Mesodermal cell (in vitro differentiated cells): Measurements from ENCODE around the gene STXBP2.
A peak's percentile ranks its signal among the peaks of the same experiment; 100 is the strongest.

Experiments
- H3K27ac ChIP-seq: 2 replicates; pipeline ENCODE4 v1.7.0; 2013; ENCODE audit warnings: mild to moderate bottlenecking, low read depth, low read length, moderate library complexity; ENCODE audit not compliant: severe bottlenecking
- H3K36me3 ChIP-seq: 2 replicates; pipeline ENCODE4 v1.7.1; 2013; ENCODE audit warnings: mild to moderate bottlenecking, low read length, moderate library complexity; ENCODE audit not compliant: control insufficient read depth, insufficient read depth
- H3K4me1 ChIP-seq: one replicate; pipeline ENCODE4 v1.7.1; 2013; ENCODE audit warnings: mild to moderate bottlenecking, low read length; ENCODE audit not compliant: insufficient read depth, control insufficient read depth, poor library complexity, severe bottlenecking
- H3K4me3 ChIP-seq: 2 replicates; pipeline ENCODE4 v1.7.0; 2013; ENCODE audit warnings: low read length, control low read depth, mild to moderate bottlenecking; ENCODE audit not compliant: insufficient read depth, poor library complexity, severe bottlenecking; ENCODE audit errors: extremely low read depth
- H3K9me3 ChIP-seq: 2 replicates; pipeline ENCODE4 v1.7.1; 2013; ENCODE audit warnings: mild to moderate bottlenecking, low read length, moderate library complexity; ENCODE audit not compliant: control insufficient read depth
- WGBS, 2 experiments: methylation state at CpG; one replicate each; pipeline ENCODE4 v1.1.5; 2013; ENCODE audit warnings: missing lambda C conversion rate in 2 of 2; ENCODE audit not compliant: insufficient coverage in 2 of 2; 5-methylcytosine and 5-hydroxymethylcytosine counted together

STXBP2 gene

GRCh38 chr19:7625763-7626372, 11.0 kb upstream of the STXBP2 start:
- H3K36me3 ChIP-seq = peaks cover 52% of the 10 kb centered on the region
- WGBS, 2 experiments = 97 to 98% methylated on average over 27 to 34 of the region's 34 CpGs
- H3K27ac ChIP-seq = no peak overlapping the region
- no peak overlapping the region for H3K4me3 ChIP-seq
- no peaks in the 10 kb centered on the region for H3K9me3 ChIP-seq
- peaks cover 13% of the 10 kb centered on the region for H3K4me1 ChIP-seq

- Histone ChIP-seq H3K36me3 (peaks cover 46% of the 10 kb centered on the region), H3K4me3 (no peak overlapping the region), H3K27ac (no peak overlapping the region), H3K9me3 (no peaks in the 10 kb centered on the region), H3K4me1 (peaks cover 15% of the 10 kb centered on the region)
- WGBS, 2 experiments = 88 to 94% methylated on average over 16 to 22 of the region's 24 CpGs
Observed at GRCh38 chr19:7627166-7627565, 9.7 kb upstream of the STXBP2 start.

GRCh38 chr19:7628589-7629311, 8.2 kb upstream of the STXBP2 start:
- H3K27ac ChIP-seq = peak overlapping the region; percentile 57
- peak overlapping the region; percentile 99 for H3K4me3 ChIP-seq
- peaks cover 42% of the 10 kb centered on the region for H3K36me3 ChIP-seq
- H3K4me1 ChIP-seq = peaks cover 15% of the 10 kb centered on the region
- WGBS, 2 experiments = 6 to 12% methylated on average over 15 of the region's 15 CpGs
- H3K9me3 ChIP-seq = no peaks in the 10 kb centered on the region

GRCh38 chr19:7629347-7630054, 7.4 kb upstream of the STXBP2 start, which contains the start of the genes PET100 and XAB2:
Gene PET100 (plus strand): TSS chr19:7629793. CDS start chr19:7629834, 41 bp downstream.
Gene XAB2 (minus strand): TSS chr19:7629545. CDS start chr19:7629527, 18 bp downstream.
- H3K27ac ChIP-seq = peak within 1 kb of the TSS; percentile 86
- WGBS, 2 experiments = 0 to 1% methylated on average over 40 of the region's 40 CpGs

GRCh38 chr19:7631577-7631976, 5.3 kb upstream of the STXBP2 start:
- 92 to 93% methylated on average over 9 to 11 of the region's 12 CpGs for WGBS, 2 experiments
- Histone ChIP-seq H3K27ac (no peak overlapping the region), H3K36me3 (peaks cover 26% of the 10 kb centered on the region), H3K4me3 (no peak overlapping the region), H3K4me1 (peaks cover 15% of the 10 kb centered on the region), H3K9me3 (no peaks in the 10 kb centered on the region)

More at GRCh38 chr19:7629347-7630054, 7.4 kb upstream of the STXBP2 start, which contains the start of the genes PET100 and XAB2:
- no peaks in the 10 kb centered on the region for H3K9me3 ChIP-seq
- H3K4me3 ChIP-seq = peak within 1 kb of the TSS; percentile 99
- H3K4me1 ChIP-seq = peaks cover 15% of the 10 kb centered on the region
- H3K36me3 ChIP-seq = peaks cover 40% of the 10 kb centered on the region

GRCh38 chr19:7632340-7633203, 4.3 kb upstream of the STXBP2 start:
- H3K4me1 ChIP-seq = peaks cover 15% of the 10 kb centered on the region
- no peaks in the 10 kb centered on the region for H3K9me3 ChIP-seq
- 97% methylated on average over 33 to 38 of the region's 40 CpGs for WGBS, 2 experiments
- H3K4me3 ChIP-seq = no peak overlapping the region
- H3K27ac ChIP-seq = no peak overlapping the region
- H3K36me3 ChIP-seq = peaks cover 16% of the 10 kb centered on the region

- Histone ChIP-seq H3K36me3 (peaks cover 13% of the 10 kb centered on the region), H3K4me3 (no peak within 1 kb of the TSS), H3K27ac (no peak within 1 kb of the TSS), H3K4me1 (peaks cover 7% of the 10 kb centered on the region), H3K9me3 (no peaks in the 10 kb centered on the region)
- WGBS, 2 experiments = 69 to 75% methylated on average over 1 to 2 of the region's 2 CpGs
Observed at GRCh38 chr19:7633698-7634097, 3.2 kb upstream of the STXBP2 start, which contains the start of gene PCP2. Gene PCP2 (minus strand): TSS chr19:7633719. CDS start chr19:7633457, 262 bp downstream.

GRCh38 chr19:7635670-7636069, 1.2 kb upstream of the STXBP2 start:
- Histone ChIP-seq H3K36me3 (peaks cover 13% of the 10 kb centered on the region), H3K27ac (no peak overlapping the region), H3K9me3 (no peaks in the 10 kb centered on the region), H3K4me3 (no peak overlapping the region), H3K4me1 (peaks cover 4% of the 10 kb centered on the region)
- WGBS, 2 experiments = 55 to 67% methylated on average over 3 of the region's 6 CpGs

- H3K36me3 ChIP-seq = peaks cover 13% of the 10 kb centered on the region
- 74% methylated on average over 16 of the region's 16 CpGs for WGBS, 2 experiments
- peak overlapping the region; percentile 49 for H3K4me3 ChIP-seq
- no peaks in the 10 kb centered on the region for H3K9me3 ChIP-seq
- no peaks in the 10 kb centered on the region for H3K4me1 ChIP-seq
- H3K27ac ChIP-seq = no peak overlapping the region
Observed at GRCh38 chr19:7636317-7636690, 606 bp upstream of the STXBP2 start.
